Ascending aorta (tissue), 2 donors: ENCODE results near the gene RNF214. TPM values are rescaled to one million over a fixed set of nuclear protein-coding genes. Genes with fewer than 3 reads are reported as not detected.

Experiments used
- DNase-seq, 2 donors: peaks; one replicate each; pipeline ENCODE4 v3.0.0-alpha.2; 2019; ENCODE audit warnings: low spot score in 2 of 2
- H3K27ac ChIP-seq, 2 donors: fragments of 200-600 bp; sonication (generic); one replicate each; pipeline ENCODE4 v1.5.1; 2016 to 2017; ENCODE audit warnings: mild to moderate bottlenecking in 1 of 2
- H3K27me3 ChIP-seq: fragments of 200-600 bp; sonication (generic); one replicate; pipeline ENCODE4 v1.5.1; 2017
- H3K36me3 ChIP-seq, 2 donors: fragments of 200-600 bp; sonication (generic); one replicate each; pipeline ENCODE4 v1.5.1; 2016
- H3K4me1 ChIP-seq, 2 donors: fragments of 200-600 bp; sonication (generic); one replicate each; pipeline ENCODE4 v1.5.1; 2016 to 2017; ENCODE audit warnings: mild to moderate bottlenecking in 1 of 2
- H3K4me3 ChIP-seq, 2 donors: fragments of 200-600 bp; sonication (generic); one replicate each; pipeline ENCODE4 v1.5.1; 2016 to 2017; ENCODE audit warnings: mild to moderate bottlenecking in 1 of 2
- H3K9me3 ChIP-seq, 2 donors: fragments of 200-600 bp; sonication (generic); one replicate each; pipeline ENCODE4 v1.5.1; 2016
- intact Hi-C: fragments of 100-400 bp; cut with DNase I; formaldehyde crosslinking; loops from one replicate; pipeline ENCODE4 v1.15.1; 2023
- total RNA-seq: library from RNA; depleted of rRNA; stranded (reverse); fragments of >200 nt; gene quantifications from one replicate; pipeline ENCODE4 v1.1.0, GENCODE V29; 2016
- TF ChIP-seq, protein P1 (sequence below), 3 experiments: fragments of 200-600 bp in 2 of 3; fragments of 450-650 bp in 1 of 3; sonication (generic) in 2 of 3; IDR thresholded peaks; one replicate each; pipeline ENCODE4 v1.5.1; 2016 to 2019; ENCODE audit warnings: antibody characterized with exemption in 3 of 3, mild to moderate bottlenecking in 1 of 3, moderate library complexity in 1 of 3

The RNF214 gene
- total RNA-seq, 1 donor from 2014 or later: 0.53 TPM

DNA sequence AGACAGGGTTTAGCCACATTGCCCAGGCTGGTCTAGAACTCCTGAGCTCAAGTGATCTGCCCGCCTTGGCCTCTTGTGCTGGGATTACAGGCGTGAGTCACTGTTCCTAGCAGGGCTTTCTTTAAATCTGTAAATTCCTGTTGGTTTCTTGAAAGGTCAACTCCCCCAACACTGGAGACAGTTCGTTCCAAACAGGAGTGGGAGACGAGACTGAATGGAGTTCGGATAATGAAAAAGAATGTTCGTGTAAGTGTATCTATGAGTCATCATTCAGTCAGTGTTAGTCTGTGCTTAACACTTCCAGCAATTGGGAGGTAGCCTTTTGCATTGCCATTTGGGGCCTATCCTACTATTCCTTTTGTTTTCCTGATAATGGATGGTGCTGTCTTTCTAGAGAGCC is 48.7 kb downstream of the RNF214 start:
- Histone ChIP-seq H3K4me1 (no peaks in the 10 kb centered on the region), H3K9me3 (no peaks in the 10 kb centered on the region), H3K4me3 (no peak overlapping the region), H3K27ac (no peak overlapping the region), H3K27me3 (no peaks in the 10 kb centered on the region), H3K36me3 (peaks cover 33 to 64% of the 10 kb centered on the region in 2 donors)
- no peak for DNase-seq
- TF ChIP-seq, protein P1, sequence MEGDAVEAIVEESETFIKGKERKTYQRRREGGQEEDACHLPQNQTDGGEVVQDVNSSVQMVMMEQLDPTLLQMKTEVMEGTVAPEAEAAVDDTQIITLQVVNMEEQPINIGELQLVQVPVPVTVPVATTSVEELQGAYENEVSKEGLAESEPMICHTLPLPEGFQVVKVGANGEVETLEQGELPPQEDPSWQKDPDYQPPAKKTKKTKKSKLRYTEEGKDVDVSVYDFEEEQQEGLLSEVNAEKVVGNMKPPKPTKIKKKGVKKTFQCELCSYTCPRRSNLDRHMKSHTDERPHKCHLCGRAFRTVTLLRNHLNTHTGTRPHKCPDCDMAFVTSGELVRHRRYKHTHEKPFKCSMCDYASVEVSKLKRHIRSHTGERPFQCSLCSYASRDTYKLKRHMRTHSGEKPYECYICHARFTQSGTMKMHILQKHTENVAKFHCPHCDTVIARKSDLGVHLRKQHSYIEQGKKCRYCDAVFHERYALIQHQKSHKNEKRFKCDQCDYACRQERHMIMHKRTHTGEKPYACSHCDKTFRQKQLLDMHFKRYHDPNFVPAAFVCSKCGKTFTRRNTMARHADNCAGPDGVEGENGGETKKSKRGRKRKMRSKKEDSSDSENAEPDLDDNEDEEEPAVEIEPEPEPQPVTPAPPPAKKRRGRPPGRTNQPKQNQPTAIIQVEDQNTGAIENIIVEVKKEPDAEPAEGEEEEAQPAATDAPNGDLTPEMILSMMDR (IDR thresholded peaks at IDR 0.05): no peak
- intact Hi-C loops: no loop called here

DNA sequence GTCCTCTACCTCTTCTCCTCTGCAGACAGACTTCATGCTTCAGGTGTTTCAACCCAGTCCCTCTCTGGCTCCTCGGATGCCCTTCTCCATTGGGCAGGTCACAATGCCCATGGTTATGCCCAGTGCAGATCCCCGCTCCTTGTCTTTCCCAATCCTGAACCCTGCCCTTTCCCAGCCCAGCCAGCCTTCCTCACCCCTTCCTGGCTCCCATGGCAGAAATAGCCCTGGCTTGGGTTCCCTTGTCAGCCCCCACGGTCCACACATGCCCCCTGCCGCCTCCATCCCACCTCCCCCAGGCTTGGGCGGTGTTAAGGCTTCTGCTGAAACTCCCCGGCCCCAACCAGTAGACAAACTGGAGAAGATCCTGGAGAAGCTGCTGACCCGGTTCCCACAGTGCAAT is 49.4 kb downstream of the RNF214 start:
- no peak overlapping the region for H3K27ac ChIP-seq
- no peaks in the 10 kb centered on the region for H3K9me3 ChIP-seq

GRCh38 chr11:117282956-117283355 is 50.5 kb downstream of the RNF214 start:
- H3K36me3 ChIP-seq: peaks cover 37 to 80% of the 10 kb centered on the region in 2 donors
- intact Hi-C loops: no loop called here
- no peak for DNase-seq

More for the DNA sequence above, 49.4 kb downstream of the RNF214 start:
- DNase-seq: no peak
- H3K4me1 ChIP-seq: no peaks in the 10 kb centered on the region
- H3K4me3 ChIP-seq: no peak overlapping the region
- H3K36me3 ChIP-seq: peaks cover 33 to 69% of the 10 kb centered on the region in 2 donors
- TF ChIP-seq, protein P1 (IDR thresholded peaks at IDR 0.05): no peak
- H3K27me3 ChIP-seq: no peaks in the 10 kb centered on the region
- intact Hi-C loops: no loop called here

DNA sequence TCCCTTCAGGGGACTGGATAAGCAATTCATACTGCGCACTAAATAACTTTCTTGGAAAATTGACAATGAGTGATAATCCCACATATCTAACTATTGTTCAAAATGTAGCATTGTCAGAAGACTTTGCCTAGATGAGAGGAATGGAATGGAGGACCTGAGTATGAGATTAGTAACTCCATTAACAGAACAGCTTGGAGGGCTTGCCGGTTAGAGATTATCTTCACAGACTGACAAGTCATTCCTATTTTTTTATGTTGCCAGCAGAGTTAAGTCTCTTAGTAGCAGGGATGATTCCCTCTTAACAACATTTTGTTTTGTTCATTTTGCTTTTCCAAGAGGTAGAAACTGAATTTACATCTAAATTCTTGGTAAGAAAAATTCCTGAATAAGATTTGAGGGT is 51.6 kb downstream of the RNF214 start:
- Histone ChIP-seq H3K36me3 (peaks cover 42 to 91% of the 10 kb centered on the region in 2 donors), H3K9me3 (no peaks in the 10 kb centered on the region), H3K4me3 (no peak overlapping the region), H3K4me1 (no peaks in the 10 kb centered on the region), H3K27me3 (no peaks in the 10 kb centered on the region), H3K27ac (no peak overlapping the region)
- intact Hi-C loops: no loop called here
- DNase-seq: no peak
- TF ChIP-seq, protein P1 (IDR thresholded peaks at IDR 0.05): no peak

More at GRCh38 chr11:117282956-117283355, 50.5 kb downstream of the RNF214 start:
- H3K27me3 ChIP-seq: no peaks in the 10 kb centered on the region
- TF ChIP-seq, protein P1 (IDR thresholded peaks at IDR 0.05): no peak
- H3K9me3 ChIP-seq: no peaks in the 10 kb centered on the region
- no peak overlapping the region for H3K27ac ChIP-seq
- no peaks in the 10 kb centered on the region for H3K4me1 ChIP-seq
- H3K4me3 ChIP-seq: no peak overlapping the region

DNA sequence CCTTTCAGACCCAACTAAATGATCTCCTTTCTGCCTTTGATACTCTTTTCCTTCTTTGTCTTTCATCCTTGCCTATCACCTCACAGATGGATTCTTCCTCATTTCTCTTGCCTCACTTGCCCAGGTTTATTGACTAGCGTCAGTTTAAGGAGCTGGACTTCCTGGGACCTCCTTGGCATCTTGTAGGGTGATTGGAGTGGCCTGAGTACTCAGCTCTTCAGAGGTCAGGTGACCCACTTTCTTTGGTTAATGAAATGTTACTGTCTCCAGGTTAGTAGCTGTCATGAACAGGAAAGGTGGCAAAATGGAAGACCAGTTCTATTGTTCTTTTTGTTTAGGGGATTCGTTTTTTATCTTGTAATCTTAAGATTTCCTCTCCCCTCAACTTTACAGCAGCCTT is 54.1 kb downstream of the RNF214 start:
- DNase-seq: no peak
- no peaks in the 10 kb centered on the region for H3K27me3 ChIP-seq
- no peak overlapping the region for H3K27ac ChIP-seq
- H3K36me3 ChIP-seq: peaks cover 65 to 97% of the 10 kb centered on the region in 2 donors
- no peaks in the 10 kb centered on the region for H3K4me1 ChIP-seq
- TF ChIP-seq, protein P1 (IDR thresholded peaks at IDR 0.05): no peak
- no peaks in the 10 kb centered on the region for H3K9me3 ChIP-seq
- H3K4me3 ChIP-seq: no peak overlapping the region
- intact Hi-C loops: no loop called here

- no peaks in the 10 kb centered on the region for H3K4me1 ChIP-seq
- H3K36me3 ChIP-seq: peaks cover 58 to 92% of the 10 kb centered on the region in 2 donors
Measured at GRCh38 chr11:117287668-117288067, 55.2 kb downstream of the RNF214 start.

More at GRCh38 chr11:117287668-117288067, 55.2 kb downstream of the RNF214 start:
- TF ChIP-seq, protein P1 (IDR thresholded peaks at IDR 0.05): no peak
- H3K9me3 ChIP-seq: no peaks in the 10 kb centered on the region
- no peaks in the 10 kb centered on the region for H3K27me3 ChIP-seq
- no peak overlapping the region for H3K4me3 ChIP-seq
- no peak for DNase-seq
- H3K27ac ChIP-seq: no peak overlapping the region
- intact Hi-C loops: no loop called here
